Fibroblast of lung (primary cell): ENCODE measurements around the gene PGLYRP3.

Experiments used
- EZH2 ChIP-seq: IDR thresholded peaks from 2 replicates; pipeline ENCODE4 v1.5.1; 2012; ENCODE audit warnings: low read length, control low read depth, mild to moderate bottlenecking; ENCODE audit errors: missing control alignments
- TF ChIP-seq, protein P1 (sequence below), 2 donors: IDR thresholded peaks in 1 of 2; conservative IDR thresholded peaks in 1 of 2; 1 replicate in 1 of 2; 2 replicates in 1 of 2; pipeline ENCODE4 v1.5.1; 2011 to 2012; ENCODE audit warnings: low read length in 2 of 2, control low read depth in 1 of 2, inconsistent platforms in 1 of 2, low read depth in 1 of 2, mild to moderate bottlenecking in 1 of 2

DNA sequence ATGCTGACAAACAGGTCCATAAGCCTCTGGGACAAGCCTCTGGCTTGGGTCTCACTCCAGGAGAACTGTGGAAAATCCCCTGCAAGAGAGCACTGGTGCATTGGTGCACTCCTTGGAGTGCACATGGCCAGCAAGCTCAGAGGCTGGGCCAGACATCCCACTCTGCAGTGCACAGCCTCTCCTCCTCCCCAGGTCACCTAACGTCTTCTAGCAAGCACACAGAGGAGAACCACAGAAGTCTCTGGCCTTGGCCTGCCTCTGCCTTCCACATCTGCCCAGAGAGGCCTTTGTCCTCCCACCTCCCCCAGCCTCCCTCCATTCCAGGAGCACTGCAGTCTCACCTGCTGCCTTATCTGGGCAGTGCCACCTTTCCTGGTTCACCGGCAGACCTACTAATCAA, 4.2 kb downstream of the PGLYRP3 start:
- TF ChIP-seq, protein P1, sequence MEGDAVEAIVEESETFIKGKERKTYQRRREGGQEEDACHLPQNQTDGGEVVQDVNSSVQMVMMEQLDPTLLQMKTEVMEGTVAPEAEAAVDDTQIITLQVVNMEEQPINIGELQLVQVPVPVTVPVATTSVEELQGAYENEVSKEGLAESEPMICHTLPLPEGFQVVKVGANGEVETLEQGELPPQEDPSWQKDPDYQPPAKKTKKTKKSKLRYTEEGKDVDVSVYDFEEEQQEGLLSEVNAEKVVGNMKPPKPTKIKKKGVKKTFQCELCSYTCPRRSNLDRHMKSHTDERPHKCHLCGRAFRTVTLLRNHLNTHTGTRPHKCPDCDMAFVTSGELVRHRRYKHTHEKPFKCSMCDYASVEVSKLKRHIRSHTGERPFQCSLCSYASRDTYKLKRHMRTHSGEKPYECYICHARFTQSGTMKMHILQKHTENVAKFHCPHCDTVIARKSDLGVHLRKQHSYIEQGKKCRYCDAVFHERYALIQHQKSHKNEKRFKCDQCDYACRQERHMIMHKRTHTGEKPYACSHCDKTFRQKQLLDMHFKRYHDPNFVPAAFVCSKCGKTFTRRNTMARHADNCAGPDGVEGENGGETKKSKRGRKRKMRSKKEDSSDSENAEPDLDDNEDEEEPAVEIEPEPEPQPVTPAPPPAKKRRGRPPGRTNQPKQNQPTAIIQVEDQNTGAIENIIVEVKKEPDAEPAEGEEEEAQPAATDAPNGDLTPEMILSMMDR (conservative IDR thresholded peaks at IDR 0.05 in 1 of 2, IDR thresholded peaks at IDR 0.05 in 1 of 2; ENCODE audit: low read depth in 1 of 2, low read length in 2 of 2), result no peak
- TF ChIP-seq EZH2, result no peak
